Measurements from ENCODE around the gene MYH7B.

- TF ChIP-seq CTCF (IDR thresholded peaks at IDR 0.05), result no peak
- no peak for TF ChIP-seq POLR2A (IDR thresholded peaks at IDR 0.05)
Observed at GRCh38 chr20:34994509-34995131, 39.0 kb downstream of the MYH7B start.
